NAMALWA (cell line): ENCODE data around the gene PRDX2.

Experiments used
- DNase-seq: peaks from one replicate; pipeline ENCODE4 v3.0.0-alpha.2; 2015; ENCODE audit warnings: low spot score

PRDX2 gene

DNA sequence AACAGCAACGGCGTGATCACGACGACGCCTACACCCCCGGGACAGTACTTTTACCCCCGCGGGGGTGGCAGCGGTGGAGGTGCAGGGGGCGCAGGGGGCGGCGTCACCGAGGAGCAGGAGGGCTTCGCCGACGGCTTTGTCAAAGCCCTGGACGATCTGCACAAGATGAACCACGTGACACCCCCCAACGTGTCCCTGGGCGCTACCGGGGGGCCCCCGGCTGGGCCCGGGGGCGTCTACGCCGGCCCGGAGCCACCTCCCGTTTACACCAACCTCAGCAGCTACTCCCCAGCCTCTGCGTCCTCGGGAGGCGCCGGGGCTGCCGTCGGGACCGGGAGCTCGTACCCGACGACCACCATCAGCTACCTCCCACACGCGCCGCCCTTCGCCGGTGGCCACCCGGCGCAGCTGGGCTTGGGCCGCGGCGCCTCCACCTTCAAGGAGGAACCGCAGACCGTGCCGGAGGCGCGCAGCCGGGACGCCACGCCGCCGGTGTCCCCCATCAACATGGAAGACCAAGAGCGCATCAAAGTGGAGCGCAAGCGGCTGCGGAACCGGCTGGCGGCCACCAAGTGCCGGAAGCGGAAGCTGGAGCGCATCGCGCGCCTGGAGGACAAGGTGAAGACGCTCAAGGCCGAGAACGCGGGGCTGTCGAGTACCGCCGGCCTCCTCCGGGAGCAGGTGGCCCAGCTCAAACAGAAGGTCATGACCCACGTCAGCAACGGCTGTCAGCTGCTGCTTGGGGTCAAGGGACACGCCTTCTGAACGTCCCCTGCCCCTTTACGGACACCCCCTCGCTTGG is 9.3 kb downstream of the PRDX2 start:
- peak; percentile 90 for DNase-seq

DNA sequence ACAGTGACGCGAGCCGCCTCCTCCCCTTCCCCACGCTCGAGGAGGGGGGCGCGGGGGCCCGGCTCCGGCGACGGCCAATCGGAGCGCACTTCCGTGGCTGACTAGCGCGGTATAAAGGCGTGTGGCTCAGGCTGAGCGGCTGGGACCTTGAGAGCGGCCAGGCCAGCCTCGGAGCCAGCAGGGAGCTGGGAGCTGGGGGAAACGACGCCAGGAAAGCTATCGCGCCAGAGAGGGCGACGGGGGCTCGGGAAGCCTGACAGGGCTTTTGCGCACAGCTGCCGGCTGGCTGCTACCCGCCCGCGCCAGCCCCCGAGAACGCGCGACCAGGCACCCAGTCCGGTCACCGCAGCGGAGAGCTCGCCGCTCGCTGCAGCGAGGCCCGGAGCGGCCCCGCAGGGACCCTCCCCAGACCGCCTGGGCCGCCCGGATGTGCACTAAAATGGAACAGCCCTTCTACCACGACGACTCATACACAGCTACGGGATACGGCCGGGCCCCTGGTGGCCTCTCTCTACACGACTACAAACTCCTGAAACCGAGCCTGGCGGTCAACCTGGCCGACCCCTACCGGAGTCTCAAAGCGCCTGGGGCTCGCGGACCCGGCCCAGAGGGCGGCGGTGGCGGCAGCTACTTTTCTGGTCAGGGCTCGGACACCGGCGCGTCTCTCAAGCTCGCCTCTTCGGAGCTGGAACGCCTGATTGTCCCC is 10.1 kb downstream of the PRDX2 start, which contains the start of gene JUNB:
Gene JUNB, plus strand, starts transcription at position 142 of the 706 bp plus-strand sequence. Its CDS starts 286 bp downstream, at position 428.
- DNase-seq, result peak; percentile 96

DNA sequence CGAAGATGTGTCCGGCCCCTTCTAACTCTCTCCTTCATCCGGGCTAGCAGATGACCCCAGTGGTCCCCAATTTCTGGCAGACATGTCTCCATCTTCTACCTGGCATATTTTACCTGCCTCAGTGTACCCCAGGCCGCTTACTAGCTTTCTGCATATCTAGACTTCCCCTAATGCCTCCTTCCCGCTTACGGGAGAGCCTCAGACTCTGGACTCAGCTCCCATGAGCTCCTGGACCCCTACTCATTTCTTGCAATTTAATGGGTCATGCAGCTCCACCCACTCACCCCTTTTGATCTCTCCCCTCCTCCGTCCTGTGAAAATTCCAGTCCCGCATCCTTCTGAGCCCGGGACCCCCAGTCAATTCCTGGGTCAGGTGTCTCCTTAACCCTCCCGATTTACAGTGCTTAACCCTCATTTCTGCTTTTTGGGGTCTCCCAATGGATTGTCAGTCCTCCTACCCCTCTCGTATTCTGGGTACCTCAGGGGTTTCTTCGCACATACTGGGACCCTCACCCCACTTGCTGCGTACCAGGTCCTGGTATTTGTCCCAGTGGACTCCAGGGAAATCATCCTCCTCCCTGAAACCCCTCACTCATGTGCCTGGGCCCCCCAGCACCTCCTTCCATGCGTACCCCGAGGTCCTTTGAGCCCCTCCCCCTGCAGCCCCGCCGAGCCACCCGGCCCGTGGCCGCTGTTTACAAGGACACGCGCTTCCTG is 10.8 kb downstream of the PRDX2 start:
- DNase-seq, result no peak

DNA sequence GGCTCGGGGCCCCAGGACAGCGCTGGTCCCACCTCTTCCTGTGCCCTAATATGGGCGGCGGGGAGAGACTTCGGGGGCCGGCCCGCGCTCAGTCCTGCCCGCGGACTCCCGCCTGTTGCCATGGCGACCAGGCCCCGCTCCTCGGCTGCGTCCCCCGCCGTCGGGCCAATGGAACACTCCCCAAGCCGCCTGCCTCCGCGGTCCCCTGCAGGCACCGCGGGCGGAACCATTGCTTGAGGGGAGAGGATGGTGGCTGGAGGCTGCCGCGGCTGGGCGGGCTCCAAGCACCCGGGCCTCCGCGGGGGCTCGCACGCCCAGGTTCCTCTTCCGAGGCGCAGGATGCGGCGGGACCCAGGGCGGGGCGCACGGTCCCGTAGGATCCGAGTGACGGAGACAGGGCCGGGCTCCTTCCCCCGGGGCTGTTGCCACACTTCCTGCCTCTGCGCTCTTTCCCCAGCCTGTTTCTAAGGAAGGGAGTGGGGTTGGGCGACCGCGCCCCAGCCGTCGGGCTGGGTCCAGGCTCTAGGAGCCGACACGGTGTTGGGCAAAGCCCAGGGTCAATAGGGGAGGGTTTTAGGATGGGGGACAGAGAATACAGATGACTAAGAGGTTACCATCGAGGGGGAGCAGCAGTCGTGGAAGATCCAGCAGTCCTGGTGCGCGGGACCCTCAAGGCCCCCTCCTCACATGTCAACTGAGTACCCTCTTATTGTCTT is 11.5 kb downstream of the PRDX2 start:
- peak; percentile 98 for DNase-seq

DNA sequence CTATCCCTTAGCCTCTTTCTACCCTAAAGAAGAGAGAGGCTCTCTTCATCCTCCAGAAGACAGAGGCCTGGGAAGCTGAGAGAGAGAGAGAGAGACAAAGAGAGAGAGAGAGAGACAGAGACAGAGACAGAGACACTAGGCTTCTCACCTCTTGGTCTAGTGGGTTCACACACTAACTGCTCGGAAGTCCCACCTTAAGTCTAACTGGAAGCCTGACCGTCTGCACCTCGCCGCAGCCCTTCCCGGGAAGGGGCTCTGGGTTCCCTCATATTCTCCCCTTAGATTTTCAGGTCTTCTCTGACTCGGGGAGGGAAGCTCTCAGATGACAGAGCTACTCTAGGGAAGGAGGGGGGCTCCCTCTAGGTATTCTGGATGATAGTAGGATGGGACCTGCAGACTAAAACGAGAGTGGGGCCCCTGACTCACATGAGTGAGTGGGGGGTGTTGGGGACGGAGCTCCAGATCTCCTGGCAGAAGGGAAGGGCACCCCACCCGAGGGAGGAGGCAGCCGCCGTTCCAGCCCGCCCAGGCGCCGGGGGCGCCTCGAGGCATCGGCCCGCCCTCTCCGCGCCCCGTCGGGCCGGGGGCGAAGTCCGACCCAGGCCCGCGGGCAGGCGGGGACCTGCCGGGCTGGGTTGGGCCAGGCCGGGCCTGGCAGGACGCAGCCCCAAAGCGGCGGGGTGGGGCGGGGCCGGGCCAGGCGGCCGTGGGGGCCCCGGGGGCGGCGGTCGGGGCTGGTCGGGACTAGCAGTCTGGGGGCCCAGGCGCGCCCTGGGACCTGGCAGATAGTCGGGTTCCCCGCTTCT is 12.3 kb downstream of the PRDX2 start:
- DNase-seq, result peak; percentile 64

DNA sequence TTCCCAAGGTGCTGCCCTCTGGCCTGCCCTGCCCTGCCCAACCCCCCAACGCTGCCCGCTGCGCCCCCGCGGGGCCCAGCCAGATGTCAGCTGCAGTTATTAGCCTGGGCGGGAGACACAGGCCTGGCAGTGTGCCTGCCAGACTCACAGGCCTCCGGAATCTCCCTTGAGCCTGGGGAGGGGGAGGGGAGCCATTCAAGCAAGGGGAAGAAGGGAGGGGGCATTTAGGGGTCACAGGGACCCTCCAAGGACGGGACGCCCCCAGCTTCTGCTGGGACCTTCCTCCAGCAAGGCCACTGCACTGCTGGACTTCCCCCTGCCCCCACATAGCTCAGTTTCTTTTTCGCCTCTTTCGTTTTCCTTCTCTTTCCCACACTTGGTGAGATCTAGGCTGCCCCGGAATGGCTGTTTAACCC is 12.9 kb downstream of the PRDX2 start:
- DNase-seq, result peak; percentile 78

DNA sequence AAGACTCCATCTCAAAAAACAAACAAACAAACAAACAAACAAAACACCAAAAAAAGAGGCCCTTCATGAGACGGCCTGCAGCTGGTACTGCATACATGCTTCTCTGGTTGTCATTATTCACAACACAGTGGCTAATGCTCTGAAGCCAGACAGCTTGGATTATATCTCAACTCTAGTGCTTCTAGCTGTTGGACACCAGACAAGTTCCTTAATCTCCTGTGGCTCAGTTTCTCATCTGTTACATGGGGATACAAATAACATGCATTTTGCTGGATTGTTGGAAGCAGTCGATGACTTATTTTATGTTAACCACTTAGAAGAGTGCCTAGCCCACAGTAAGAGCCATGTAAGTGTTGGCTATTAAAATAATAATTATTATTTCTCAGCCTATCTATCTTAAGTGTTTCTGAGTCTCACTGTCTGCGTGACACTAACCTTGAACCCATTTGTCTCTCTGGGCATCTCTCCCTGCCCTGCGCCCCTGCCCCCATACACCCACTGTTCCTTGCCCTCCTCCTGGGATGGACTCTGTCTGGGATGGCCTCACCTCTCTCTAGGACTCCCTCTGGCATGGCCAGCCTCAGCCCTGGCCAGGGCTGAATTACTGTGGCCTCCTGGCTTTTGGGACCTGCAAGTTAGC is 13.4 kb downstream of the PRDX2 start:
- peak; percentile 57 for DNase-seq

DNA sequence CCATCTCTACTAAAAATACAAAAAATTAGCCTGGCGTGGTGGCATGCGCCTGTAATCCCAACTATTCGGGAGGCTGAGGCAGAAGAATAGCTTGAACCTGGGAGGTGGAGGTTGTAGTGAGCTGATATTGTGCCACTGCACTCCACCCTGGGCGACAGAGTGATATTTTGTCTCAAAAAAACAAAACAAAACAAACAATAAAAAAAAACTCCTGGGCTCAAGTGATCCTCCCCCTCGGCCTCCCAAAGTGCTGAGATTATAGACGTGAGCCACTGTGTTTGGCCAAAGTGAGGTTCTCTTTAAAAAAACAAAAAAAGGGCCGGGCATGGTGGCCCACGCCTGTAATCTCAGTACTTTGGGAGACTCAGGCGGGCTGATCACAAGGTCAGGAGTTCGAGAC is 14.1 kb downstream of the PRDX2 start:
- DNase-seq, result no peak

DNA sequence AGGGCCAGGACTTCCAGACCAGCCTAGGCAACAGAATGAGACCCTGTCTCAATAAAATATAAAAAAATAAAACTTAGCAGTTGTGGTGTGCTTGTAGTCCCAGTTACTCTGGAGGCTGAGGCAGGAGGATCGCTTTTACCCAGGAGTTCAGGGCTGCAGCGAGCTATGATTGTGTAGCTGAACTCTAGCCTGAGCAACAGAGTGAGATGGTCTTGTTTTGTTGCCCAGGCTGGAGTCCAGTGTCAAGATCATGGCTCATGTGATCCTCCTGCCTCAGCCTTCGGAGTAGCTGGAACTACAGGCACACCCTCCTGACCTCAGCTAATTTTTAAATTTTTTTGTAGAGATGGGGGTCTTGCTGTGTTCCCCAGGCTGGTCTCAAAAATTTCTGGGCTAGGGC is 14.6 kb downstream of the PRDX2 start:
- no peak for DNase-seq

DNA sequence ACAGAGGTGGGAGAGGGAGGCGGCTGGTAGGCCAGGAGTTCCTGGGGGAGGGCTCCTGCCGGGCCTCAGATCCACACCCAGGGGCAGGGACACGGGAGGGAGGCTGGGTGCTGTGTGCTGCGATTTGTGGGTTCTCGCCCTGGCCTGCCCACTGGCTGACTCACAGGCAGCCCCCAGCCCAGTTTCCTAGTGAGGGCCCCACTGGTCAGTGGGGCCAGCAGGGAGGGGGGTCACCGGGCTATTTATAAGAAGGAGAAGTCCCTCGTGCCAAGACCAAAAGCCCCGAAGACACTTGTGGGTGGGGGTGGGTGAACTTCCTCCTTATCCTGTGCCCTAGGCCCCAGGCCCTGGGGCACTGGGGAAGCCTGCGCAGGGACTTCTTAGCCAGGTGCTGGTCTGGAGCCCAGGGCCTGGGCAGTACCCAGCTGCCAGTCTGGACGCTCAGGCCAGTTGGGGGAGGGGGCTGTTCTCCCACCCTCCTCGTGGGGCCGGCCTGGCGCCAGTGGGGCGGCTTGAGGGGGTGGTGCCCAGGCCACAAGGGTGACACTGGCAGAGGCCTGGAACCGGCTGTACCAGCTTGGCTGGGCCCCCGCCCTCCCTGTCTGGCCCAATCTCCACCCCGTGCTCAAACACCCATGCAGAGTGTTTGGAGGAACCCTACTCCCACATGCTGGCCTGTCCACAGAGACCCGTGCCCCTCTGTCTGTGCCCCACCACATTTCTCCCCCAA is 15.3 kb downstream of the PRDX2 start:
- DNase-seq, result peak; percentile 54

DNA sequence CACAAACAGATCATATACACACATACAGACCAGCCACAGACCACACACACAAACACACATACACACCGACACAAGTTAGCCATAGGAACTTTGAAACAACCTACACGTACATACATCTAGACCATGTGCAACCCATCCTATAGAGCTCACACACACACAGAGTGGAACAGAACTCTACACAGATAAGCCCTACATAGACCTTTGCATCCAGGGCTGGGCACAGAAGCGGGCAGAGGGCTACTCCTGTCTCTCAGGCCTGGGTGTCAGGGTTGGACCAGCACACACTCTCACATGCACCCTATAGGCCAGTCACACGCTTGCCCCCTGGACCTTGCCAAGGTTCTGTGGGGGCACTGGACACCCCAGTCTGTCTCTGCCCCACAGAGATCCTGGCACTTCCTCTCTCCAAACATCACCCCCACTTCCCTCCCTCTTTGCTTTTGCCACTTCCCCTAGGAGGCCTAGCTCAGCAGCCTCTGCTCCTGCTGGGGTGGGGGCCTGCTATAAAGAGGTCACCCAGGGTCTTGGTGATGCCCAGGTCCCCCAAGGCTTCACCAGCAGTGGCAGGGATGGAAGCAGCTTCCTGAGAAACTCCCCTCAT is 16.1 kb downstream of the PRDX2 start:
- DNase-seq, result no peak

DNA sequence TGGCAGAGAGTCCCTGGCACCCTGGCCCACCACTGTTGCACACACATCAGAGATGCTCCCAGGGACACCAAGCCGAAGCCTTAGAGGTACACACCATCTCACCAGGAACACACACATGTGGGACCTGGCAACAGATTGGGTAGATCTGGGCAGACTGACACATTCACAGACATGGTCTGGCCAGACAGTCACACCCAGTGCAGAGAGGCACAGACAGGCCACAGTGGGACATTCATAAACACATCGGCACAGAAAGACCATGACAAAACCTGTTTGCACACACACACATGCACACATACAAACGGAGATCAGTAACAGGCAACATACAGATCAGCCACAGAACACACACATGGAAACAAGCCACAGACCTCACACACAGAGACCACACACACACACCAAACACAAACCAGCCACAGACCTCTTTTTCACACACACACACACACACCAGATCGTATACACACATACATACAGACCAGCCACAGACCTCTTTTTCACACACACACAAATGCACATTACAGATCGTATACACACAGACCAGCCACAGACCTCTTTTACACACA is 16.6 kb downstream of the PRDX2 start:
- no peak for DNase-seq

DNA sequence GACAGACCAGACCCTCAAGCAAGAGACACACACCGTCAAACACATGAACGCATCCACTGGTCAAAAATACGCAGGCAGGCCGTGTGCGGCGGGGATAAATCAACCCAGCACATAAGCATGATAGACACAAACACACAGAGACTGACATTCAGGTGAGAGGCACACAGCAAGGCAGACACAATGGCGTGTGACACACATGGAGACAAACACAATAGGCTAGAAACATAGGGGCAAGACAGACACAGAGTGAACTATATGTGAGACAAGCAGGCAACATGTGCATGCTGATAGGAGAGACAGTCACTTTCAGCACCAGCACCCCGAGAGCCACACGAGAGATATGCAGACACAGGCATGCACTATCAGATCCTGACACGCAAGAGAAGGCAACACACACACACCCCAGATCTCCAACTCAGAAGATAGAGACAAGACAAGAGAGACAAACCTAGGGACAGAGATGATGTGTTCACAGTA is 17.2 kb downstream of the PRDX2 start:
- DNase-seq, result peak; percentile 56

DNA sequence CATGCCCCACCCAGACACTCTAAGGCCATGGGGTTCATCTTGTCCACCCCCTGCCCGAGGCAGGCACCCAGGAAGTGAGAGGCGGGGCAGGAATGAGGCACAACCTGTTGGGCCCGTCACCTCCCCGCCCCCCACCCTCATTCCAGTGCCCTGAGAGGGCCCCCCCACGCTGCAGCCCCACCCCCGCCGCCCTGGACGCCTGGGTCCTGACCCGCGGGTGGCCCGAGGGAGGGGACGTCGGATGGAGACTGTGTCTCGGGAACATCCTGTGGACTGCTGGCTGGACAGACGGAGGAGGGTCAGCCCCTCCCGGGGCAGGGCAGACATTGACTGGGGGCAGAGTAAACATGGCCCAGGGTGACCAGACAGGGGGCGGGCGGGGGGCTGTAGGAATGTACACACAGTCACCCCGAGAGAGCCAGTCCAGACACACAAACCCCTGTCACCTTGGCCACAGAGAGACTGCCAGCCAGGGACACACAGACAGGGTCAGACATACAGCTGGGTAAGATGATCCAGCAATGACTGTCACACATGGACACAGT is 17.7 kb downstream of the PRDX2 start:
- no peak for DNase-seq

DNA sequence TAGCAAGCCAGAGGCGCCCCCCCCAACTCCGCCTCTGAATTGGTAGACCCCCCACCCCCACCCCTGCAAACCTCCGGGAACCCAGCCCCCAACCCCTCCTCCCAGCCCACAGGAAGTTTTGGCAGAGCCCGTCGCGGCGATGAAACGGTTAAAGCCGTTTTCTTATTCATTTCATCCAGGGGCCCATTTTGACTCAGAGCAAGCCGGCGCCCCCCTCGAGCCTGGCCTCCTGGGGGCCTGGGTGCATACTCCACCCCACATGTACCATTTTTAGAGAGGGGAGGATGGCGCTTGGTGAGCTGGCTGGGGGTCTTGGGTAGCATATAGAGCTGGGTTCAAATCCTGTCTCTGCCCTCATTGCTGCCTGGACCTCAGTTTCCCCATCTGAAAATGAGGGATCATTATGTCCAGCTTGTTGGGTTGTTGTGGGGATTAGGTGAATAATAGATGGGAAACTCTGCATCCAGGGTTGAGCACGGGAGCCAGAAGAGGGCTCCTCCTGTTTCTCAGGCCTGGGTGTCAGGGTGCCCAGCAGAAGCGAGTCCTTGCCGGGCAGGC is 18.2 kb downstream of the PRDX2 start:
- no peak for DNase-seq

DNA sequence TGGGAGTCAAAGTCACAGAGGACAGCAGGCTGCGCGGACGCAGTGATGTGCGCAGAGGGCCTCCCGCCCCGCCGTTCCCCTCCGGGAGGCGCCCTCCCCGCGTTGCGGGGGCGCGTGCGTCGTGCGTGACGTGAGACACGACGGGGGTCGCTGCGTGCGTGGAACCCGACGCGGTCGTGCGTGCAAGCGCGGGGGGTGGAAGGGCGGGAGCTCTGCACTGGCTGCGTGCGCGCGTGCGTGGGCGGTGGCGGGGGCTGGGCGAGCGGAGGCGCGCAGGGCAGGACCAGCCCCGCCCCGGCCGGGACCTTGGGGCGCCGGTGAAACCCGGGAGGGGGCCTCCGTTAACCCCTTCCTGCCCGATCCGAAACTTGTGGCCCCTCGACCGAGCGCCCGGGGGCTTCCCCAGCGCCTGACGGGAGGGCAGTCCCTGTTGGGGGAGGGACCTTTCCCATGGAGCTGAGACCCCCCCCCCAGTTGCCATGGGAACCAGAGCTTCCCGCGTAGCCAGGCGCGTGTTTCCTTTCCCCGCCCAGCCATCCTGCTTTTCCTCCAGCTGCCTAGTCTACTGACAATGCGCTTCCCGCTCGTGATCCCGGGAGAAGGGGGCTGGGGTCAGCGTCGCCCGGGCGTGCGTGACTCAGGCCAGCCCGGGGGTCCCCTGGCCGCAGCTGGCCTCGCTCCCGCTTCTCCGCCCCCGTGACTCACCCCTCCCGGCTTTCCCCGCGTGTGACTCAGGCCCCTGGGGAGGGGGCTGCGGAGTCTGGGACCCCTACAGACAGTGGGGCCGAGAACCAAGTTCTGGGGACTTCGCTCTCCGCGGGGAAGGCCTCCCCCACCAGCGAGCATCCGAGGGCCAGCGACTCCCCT is 18.9 kb downstream of the PRDX2 start:
- DNase-seq, result no peak

DNA sequence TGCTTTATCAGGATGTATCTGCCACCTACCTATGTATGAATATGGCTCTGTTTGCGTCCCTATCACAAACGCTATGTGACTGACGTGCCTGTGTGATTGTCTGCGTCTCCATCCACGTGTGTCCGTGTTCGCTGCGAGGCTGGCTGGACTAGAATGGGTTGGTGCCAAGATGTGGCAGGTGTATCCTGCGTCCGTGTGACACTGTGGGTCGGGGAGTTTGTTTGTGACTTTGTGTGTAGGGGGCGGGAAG is 19.5 kb downstream of the PRDX2 start:
- peak; percentile 75 for DNase-seq
